H1 (cell line): ENCODE measurements around the gene APBA3.

ENCODE experiments used
- EZH2 ChIP-seq: fragments of 200-600 bp; sonication (generic); IDR thresholded peaks from 2 replicates; pipeline ENCODE4 v1.7.1; 2012; ENCODE audit warnings: low read depth, mild to moderate bottlenecking, moderate library complexity, low read length, inconsistent platforms; ENCODE audit not compliant: severe bottlenecking
- ZNF274 ChIP-seq: IDR thresholded peaks from 2 replicates; pipeline ENCODE4 v1.7.0; 2012; ENCODE audit warnings: low read length, borderline replicate concordance; ENCODE audit errors: extremely low read depth

GRCh38 chr19:3778104-3778867 lies 16.8 kb upstream of the APBA3 start:
- TF ChIP-seq EZH2 (no peak), ZNF274 (no peak)
